IPS-18c (cell line): ENCODE data around the gene TRIP13.
"Not testable (repeated sequence)": the region's sequence is repeated elsewhere in the genome, so short reads cannot be mapped to it uniquely, and the experiment has no call there.

Experiments used
- H3K4me3 ChIP-seq: 2 replicates; pipeline ENCODE4 v1.7.0; 2013; ENCODE audit warnings: low read depth, mild to moderate bottlenecking, low read length, moderate library complexity; ENCODE audit not compliant: insufficient read depth
- H3K9me3 ChIP-seq: one replicate; pipeline ENCODE4 v1.6.1; 2013; ENCODE audit warnings: mild to moderate bottlenecking, low read length, moderate library complexity; ENCODE audit not compliant: control insufficient read depth, insufficient read depth

TRIP13 gene

GRCh38 chr5:864492-865167 lies 28.1 kb upstream of the TRIP13 start:
- no peak overlapping the region for H3K4me3 ChIP-seq
- no peaks in the 10 kb centered on the region for H3K9me3 ChIP-seq

- Histone ChIP-seq H3K9me3 (no peaks in the 10 kb centered on the region), H3K4me3 (no peak overlapping the region)
Measured at GRCh38 chr5:865168-865521, 27.5 kb upstream of the TRIP13 start.

DNA sequence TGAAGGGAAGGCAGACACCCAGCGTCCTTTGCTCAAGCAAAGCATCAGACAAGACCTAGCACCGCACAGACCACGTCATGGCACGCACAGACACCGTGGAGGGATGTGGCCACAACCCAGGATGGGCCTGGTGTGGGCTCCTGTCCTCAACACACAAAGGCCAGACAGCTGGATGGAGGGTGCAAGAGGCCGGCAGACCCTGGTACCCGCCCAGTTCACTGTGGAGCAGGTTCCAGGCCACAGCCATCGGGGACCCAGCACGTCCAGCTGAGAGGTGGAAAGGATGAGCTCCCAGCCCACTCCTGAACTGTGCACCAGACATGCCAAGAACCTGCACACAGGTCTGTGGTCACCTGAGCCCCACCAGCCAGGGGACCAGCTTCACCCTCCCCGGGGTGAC lies 26.9 kb upstream of the TRIP13 start:
- Histone ChIP-seq H3K4me3 (no peak overlapping the region), H3K9me3 (no peaks in the 10 kb centered on the region)

- no peaks in the 10 kb centered on the region for H3K9me3 ChIP-seq
- H3K4me3 ChIP-seq = no peak overlapping the region
Measured at GRCh38 chr5:867300-867870, 25.3 kb upstream of the TRIP13 start.

- Histone ChIP-seq H3K4me3 (no peak overlapping the region), H3K9me3 (no peaks in the 10 kb centered on the region)
Measured at GRCh38 chr5:868428-869135, 24.1 kb upstream of the TRIP13 start.

DNA sequence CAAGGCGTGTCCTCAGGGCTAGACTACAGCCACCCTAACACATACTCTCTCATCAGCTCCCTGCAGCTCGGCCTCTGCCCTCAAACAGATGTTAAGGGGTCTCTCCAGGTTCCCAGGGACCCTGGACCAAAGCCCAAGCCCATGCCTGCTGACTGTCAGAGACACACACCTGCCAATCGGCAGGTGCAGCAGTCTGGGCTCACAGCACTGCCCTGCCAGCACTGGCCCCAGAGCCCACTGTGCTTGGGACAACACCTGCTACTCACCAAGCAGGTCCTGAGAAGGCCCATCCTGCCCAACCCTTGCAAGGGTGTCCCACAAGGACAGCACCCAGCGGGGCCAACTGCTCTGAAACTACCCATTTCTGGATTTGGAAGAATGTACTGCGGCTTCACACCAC lies 21.7 kb upstream of the TRIP13 start:
- Histone ChIP-seq H3K9me3 (no peaks in the 10 kb centered on the region), H3K4me3 (no peak overlapping the region)

DNA sequence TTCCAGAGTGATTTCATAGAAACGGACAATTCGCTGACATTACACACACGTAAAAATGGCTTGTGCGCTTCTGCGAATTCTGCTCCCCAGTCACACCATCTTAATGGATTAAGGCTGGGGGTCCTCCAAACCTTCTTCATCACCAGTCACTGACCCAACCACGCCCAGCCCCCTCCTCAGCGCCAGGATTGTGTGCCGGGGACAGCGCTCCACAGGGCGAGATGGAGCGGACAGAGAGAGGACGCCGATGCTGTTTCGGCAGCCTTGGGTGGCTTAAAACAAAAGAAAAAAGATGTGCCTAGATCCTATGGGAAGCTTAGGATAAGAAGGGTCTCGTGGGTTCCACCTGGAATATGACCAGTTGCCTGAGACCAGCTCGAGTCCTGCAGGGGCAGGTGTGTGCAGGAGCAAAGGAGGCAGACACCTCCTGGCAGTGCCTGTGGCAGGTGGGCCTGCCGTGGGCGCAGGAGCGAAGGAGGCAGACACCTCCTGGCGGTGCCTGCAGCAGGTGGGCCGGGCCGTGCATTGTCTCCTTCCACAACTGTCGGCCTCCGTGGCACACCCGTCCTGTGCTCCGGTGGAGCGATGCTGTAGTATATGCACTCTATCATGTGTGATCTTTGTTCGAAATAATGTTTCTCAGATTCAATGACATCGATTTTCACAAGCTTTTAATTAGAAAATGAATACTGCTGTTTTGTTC lies 20.9 kb upstream of the TRIP13 start:
- H3K9me3 ChIP-seq = no peaks in the 10 kb centered on the region
- H3K4me3 ChIP-seq = no peak overlapping the region

- H3K4me3 ChIP-seq = no peak overlapping the region
Measured at GRCh38 chr5:872301-872700, 20.4 kb upstream of the TRIP13 start.

DNA sequence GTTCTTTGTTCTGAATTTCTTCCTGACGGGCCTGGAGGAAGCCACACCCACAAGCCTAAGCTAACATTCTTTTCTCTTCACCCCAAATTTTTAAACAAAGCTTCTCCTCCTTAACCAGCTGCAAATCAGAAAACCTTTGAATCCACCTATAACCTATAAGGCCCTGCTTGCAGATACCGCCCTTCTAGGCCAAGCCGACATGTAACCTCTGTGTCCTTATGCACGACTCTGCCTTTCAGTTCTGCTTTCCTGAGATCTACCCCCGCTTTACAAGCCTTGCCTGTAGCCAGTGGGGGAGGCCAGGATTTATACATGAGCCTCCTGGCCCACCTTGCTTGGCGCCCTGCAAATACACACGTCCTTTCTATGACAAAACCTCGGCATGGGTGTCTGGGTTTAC lies 19.4 kb upstream of the TRIP13 start:
- no peak overlapping the region for H3K4me3 ChIP-seq
- H3K9me3 ChIP-seq = no peaks in the 10 kb centered on the region

More at GRCh38 chr5:872301-872700, 20.4 kb upstream of the TRIP13 start:
- H3K9me3 ChIP-seq = no peaks in the 10 kb centered on the region

GRCh38 chr5:875931-876330 lies 16.8 kb upstream of the TRIP13 start:
- Histone ChIP-seq H3K4me3 (no peak overlapping the region), H3K9me3 (no peaks in the 10 kb centered on the region)

- no peaks in the 10 kb centered on the region for H3K9me3 ChIP-seq
- H3K4me3 ChIP-seq = no peak overlapping the region
Measured at GRCh38 chr5:876398-877365, 16.0 kb upstream of the TRIP13 start.

DNA sequence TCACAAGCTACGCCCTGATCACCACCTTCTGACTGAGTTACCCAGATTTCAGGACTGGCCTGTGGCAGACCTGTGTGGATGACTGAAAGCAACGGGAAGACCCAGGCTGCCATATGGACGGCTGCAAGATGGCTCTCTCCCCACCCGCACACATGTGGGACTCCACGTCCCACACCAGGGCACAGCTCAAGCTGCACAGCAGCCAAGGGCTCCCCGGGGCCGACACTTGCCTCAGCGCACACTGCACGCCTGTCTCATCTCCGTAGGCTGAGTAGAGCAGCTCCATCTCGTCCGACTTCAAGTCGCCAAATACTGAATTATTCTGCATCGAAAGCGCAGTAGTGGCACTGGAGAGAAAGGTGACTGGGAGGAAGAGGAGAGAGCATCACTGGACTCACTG lies 14.6 kb upstream of the TRIP13 start:
- Histone ChIP-seq H3K4me3 (no peak overlapping the region), H3K9me3 (no peaks in the 10 kb centered on the region)

DNA sequence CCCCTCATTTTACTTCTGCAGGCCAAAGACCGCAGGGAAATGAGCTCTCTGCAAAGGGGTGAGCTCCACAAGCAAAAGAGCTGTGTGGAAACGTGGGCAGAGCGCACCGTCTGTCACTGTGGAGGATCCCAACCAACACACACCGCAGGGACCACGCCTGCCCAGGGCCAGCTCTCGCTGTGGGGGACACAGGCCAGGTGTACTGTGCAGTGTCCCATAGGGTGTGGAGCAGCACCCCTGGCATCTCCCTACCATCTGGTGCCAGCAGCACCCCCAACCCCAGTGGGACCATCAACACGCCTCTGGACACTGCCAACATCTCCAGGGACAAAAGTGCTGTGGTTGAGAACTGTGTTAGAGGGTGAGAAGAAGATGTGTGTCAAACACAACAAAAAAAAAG lies 14.0 kb upstream of the TRIP13 start:
- not testable (repeated sequence) for H3K4me3 ChIP-seq, H3K9me3 ChIP-seq

DNA sequence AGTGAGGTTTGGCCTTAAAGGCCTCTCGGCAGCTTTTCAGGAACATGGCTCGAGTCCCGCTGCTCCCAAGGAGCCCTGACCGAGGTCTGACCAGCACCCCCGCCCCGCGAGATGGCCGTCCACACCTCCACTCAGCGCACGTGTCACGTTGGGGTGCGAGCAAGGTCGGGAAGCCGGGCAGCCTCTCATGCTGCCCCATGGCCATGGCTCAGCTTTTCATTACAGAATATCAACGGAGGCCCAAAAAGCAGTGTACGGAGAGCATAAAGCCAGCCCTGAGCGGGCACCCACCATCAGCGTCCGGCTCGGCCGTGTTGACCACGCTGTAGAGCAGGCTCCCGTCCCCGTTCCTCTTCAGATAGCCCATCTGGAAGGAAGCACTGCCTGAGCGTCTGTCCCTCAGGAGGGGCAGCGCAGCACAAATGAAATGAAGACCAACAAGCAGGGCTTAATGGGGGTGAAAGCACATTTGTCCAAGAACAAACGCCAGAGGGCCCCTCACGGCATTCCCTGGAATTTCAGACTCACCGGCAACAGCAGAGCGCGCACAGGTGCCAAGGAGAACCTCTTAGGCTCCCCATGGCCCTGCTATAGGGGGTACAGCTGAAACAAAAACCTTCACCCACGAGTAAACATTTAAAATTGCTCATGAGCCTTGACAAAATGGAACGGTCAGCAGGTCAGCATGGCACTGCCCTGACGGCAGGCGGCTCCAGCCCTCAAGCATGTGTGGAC lies 11.7 kb upstream of the TRIP13 start:
- Histone ChIP-seq H3K4me3 (no peak overlapping the region), H3K9me3 (no peaks in the 10 kb centered on the region)

GRCh38 chr5:881551-881935 lies 11.1 kb upstream of the TRIP13 start:
- no peak overlapping the region for H3K4me3 ChIP-seq
- no peaks in the 10 kb centered on the region for H3K9me3 ChIP-seq
